Naive thymus-derived CD4-positive, alpha-beta T cell (primary cell): ENCODE results near the gene TECTB. TPM values are rescaled to one million over a fixed set of nuclear protein-coding genes. Genes with fewer than 3 reads are reported as not detected.

Experiments used
- ATAC-seq: fragments of 150-1000 bp; cut with Tn5 transposase; 2 replicates; pipeline ENCODE4 v1.10.0; 2021; ENCODE audit warnings: mild to moderate bottlenecking, moderate library complexity
- CTCF ChIA-PET: fragments of 350-600 bp; sonication (Branson Sonifier 250); formaldehyde crosslinking; loops from one replicate; lab custom pipeline; 2021; ENCODE audit warnings: antibody characterized with exemption; lab: Charles Lee
- POLR2A ChIA-PET: fragments of 350-600 bp; sonication (Branson Sonifier 250); formaldehyde crosslinking; loops from one replicate; lab custom pipeline; 2021; ENCODE audit warnings: antibody characterized with exemption, inconsistent platforms; lab: Charles Lee
- DNase-seq, 9 donors: peaks; one replicate each; pipeline versions ENCODE4 v3.0.0 to v3.0.0-alpha.2; 2020 to 2022; ENCODE audit warnings: mixed read lengths in 1 of 9
- H3K27ac ChIP-seq: one replicate; pipeline ENCODE4 v1.7.0; 2013; ENCODE audit warnings: mild to moderate bottlenecking, low read depth, low read length, moderate library complexity
- H3K27me3 ChIP-seq, 2 donors: one replicate each; pipeline ENCODE4 v1.7.0; 2013; ENCODE audit warnings: low read length in 2 of 2, mild to moderate bottlenecking in 2 of 2, moderate library complexity in 2 of 2; ENCODE audit not compliant: control insufficient read depth in 2 of 2, insufficient read depth in 2 of 2
- H3K36me3 ChIP-seq, 3 experiments: 1 replicate in 2 of 3; 2 replicates in 1 of 3; pipeline ENCODE4 v1.7.0; 2013; ENCODE audit warnings: low read length in 3 of 3, mild to moderate bottlenecking in 3 of 3, moderate library complexity in 1 of 3; ENCODE audit not compliant: insufficient read depth in 3 of 3, control insufficient read depth in 2 of 3
- H3K4me1 ChIP-seq, 2 donors: one replicate each; pipeline ENCODE4 v1.7.0; 2013; ENCODE audit warnings: low read length in 2 of 2, mild to moderate bottlenecking in 2 of 2, moderate library complexity in 1 of 2; ENCODE audit not compliant: control insufficient read depth in 2 of 2, insufficient read depth in 2 of 2
- H3K4me3 ChIP-seq: 2 replicates; pipeline ENCODE4 v1.7.0; 2013; ENCODE audit warnings: mild to moderate bottlenecking, low read length
- H3K9me3 ChIP-seq, 3 experiments: 1 replicate in 2 of 3; 2 replicates in 1 of 3; pipeline ENCODE4 v1.7.0; 2013; ENCODE audit warnings: low read length in 3 of 3; ENCODE audit not compliant: control insufficient read depth in 2 of 3
- H3K27ac Mint-ChIP-seq, 9 donors: one replicate each; pipeline ENCODE4 v1.8.0; 2020 to 2022; ENCODE audit warnings: mixed read lengths in 9 of 9, mild to moderate bottlenecking in 8 of 9, moderate library complexity in 5 of 9, inconsistent platforms in 2 of 9
- H3K27me3 Mint-ChIP-seq, 5 donors: one replicate each; pipeline ENCODE4 v1.8.0; 2021 to 2022; ENCODE audit warnings: mixed read lengths in 5 of 5, mild to moderate bottlenecking in 1 of 5
- H3K36me3 Mint-ChIP-seq, 5 donors: one replicate each; pipeline ENCODE4 v1.8.0; 2020 to 2022; ENCODE audit warnings: mixed read lengths in 5 of 5, mild to moderate bottlenecking in 3 of 5, inconsistent platforms in 1 of 5
- H3K4me1 Mint-ChIP-seq, 7 donors: one replicate each; pipeline ENCODE4 v1.8.0; 2020 to 2022; ENCODE audit warnings: mixed read lengths in 7 of 7, mild to moderate bottlenecking in 3 of 7, inconsistent platforms in 1 of 7
- H3K4me3 Mint-ChIP-seq, 10 donors: one replicate each; pipeline ENCODE4 v1.8.0; 2020 to 2022; ENCODE audit warnings: mild to moderate bottlenecking in 10 of 10, mixed read lengths in 10 of 10, moderate library complexity in 6 of 10, inconsistent platforms in 2 of 10
- H3K9me3 Mint-ChIP-seq, 11 donors: one replicate each; pipeline ENCODE4 v1.8.0; 2020 to 2022; ENCODE audit warnings: mixed read lengths in 11 of 11, mild to moderate bottlenecking in 4 of 11, inconsistent platforms in 1 of 11, moderate library complexity in 1 of 11
- intact Hi-C, 2 donors: fragments of 100-400 bp; cut with micrococcal nuclease; formaldehyde crosslinking; loops; one replicate each; pipeline ENCODE4 v1.15.1; 2023
- polyA plus RNA-seq, 2 donors: library from polyadenylated mRNA; unstranded; fragments of 300-500 nt; fragmentation: Illumina TruSeq; gene quantifications; one replicate each; pipeline ENCODE4 v1.2.3, GENCODE V29; 2021
- total RNA-seq, 6 experiments: library from RNA in 5 of 6; stranded (reverse) in 5 of 6; gene quantifications; 1 replicate in 5 of 6; 2 replicates in 1 of 6; pipeline ENCODE4 v1.2.3 and lab custom pipeline; 2021 to 2026

Gene TECTB
- total and polyA plus RNA-seq, 7 experiments from 2014 or later, result not detected

- intact Hi-C loops, result no loop called here
- POLR2A ChIA-PET, result no interaction called here
- no peak overlapping the region for H3K4me3 Mint-ChIP-seq
- no peaks in the 10 kb centered on the region for H3K4me1 ChIP-seq
- DNase-seq, result no peak
- H3K36me3 Mint-ChIP-seq, result peaks cover 0 to 8% (median 0%) of the 10 kb centered on the region in 5 donors
- H3K9me3 Mint-ChIP-seq, result peaks cover 4 to 47% (median 17%) of the 10 kb centered on the region in 11 donors
- H3K4me1 Mint-ChIP-seq, result peaks cover 0 to 2% (median 0%) of the 10 kb centered on the region in 7 donors
- H3K36me3 ChIP-seq, result no peaks in the 10 kb centered on the region
- ATAC-seq, result no peak
- H3K27ac Mint-ChIP-seq, result no peak overlapping the region
- no peaks in the 10 kb centered on the region for H3K27me3 ChIP-seq
- H3K27me3 Mint-ChIP-seq, result peaks cover 0 to 46% (median 32%) of the 10 kb centered on the region in 5 donors
- CTCF ChIA-PET, result no interaction called here
- no peak overlapping the region for H3K27ac ChIP-seq
- no peak overlapping the region for H3K4me3 ChIP-seq
- peaks cover 0 to 16% (median 0%) of the 10 kb centered on the region in 3 experiments for H3K9me3 ChIP-seq
These were observed 41.4 kb upstream of the TECTB start for GRCh38 chr10:112241651-112242341.

- Mint-ChIP-seq H3K4me1 (no peaks in the 10 kb centered on the region), H3K4me3 (no peak overlapping the region), H3K27ac (no peak overlapping the region), H3K27me3 (peaks cover 0 to 42% (median 28%) of the 10 kb centered on the region in 5 donors), H3K36me3 (peaks cover 0 to 8% (median 0%) of the 10 kb centered on the region in 5 donors), H3K9me3 (peaks cover 4 to 38% (median 12%) of the 10 kb centered on the region in 11 donors)
- peaks cover 0 to 16% (median 0%) of the 10 kb centered on the region in 3 experiments for H3K9me3 ChIP-seq
- ChIA-PET POLR2A (no interaction called here), CTCF (no interaction called here)
- no peaks in the 10 kb centered on the region for H3K27me3 ChIP-seq
- H3K36me3 ChIP-seq, result no peaks in the 10 kb centered on the region
- H3K4me1 ChIP-seq, result no peaks in the 10 kb centered on the region
- H3K4me3 ChIP-seq, result no peak overlapping the region
- ATAC-seq, result no peak
- intact Hi-C loops, result no loop called here
- no peak for DNase-seq
- no peak overlapping the region for H3K27ac ChIP-seq
These were observed 40.4 kb upstream of the TECTB start for GRCh38 chr10:112242769-112243168.

GRCh38 chr10:112243713-112244112, 39.5 kb upstream of the TECTB start:
- H3K36me3 ChIP-seq, result no peaks in the 10 kb centered on the region
- POLR2A ChIA-PET, result no interaction called here
- CTCF ChIA-PET, result no interaction called here
- peaks cover 0 to 19% (median 0%) of the 10 kb centered on the region in 3 experiments for H3K9me3 ChIP-seq
- ATAC-seq, result no peak
- no peaks in the 10 kb centered on the region for H3K27me3 ChIP-seq
- no peaks in the 10 kb centered on the region for H3K4me1 Mint-ChIP-seq
- H3K27ac Mint-ChIP-seq, result no peak overlapping the region
- no peak overlapping the region for H3K4me3 Mint-ChIP-seq
- peaks cover 0 to 8% (median 0%) of the 10 kb centered on the region in 5 donors for H3K36me3 Mint-ChIP-seq
- no peak for DNase-seq
- no peak overlapping the region for H3K4me3 ChIP-seq
- intact Hi-C loops, result no loop called here
- peaks cover 0 to 34% (median 12%) of the 10 kb centered on the region in 11 donors for H3K9me3 Mint-ChIP-seq
- H3K27me3 Mint-ChIP-seq, result peaks cover 0 to 39% (median 26%) of the 10 kb centered on the region in 5 donors
- H3K27ac ChIP-seq, result no peak overlapping the region
- no peaks in the 10 kb centered on the region for H3K4me1 ChIP-seq

GRCh38 chr10:112244197-112244596, 39.0 kb upstream of the TECTB start:
- Histone ChIP-seq H3K36me3 (no peaks in the 10 kb centered on the region), H3K27me3 (no peaks in the 10 kb centered on the region), H3K4me3 (no peak overlapping the region), H3K9me3 (peaks cover 0 to 24% (median 0%) of the 10 kb centered on the region in 3 experiments), H3K27ac (no peak overlapping the region), H3K4me1 (no peaks in the 10 kb centered on the region)
- Mint-ChIP-seq H3K9me3 (peaks cover 0 to 34% (median 12%) of the 10 kb centered on the region in 11 donors), H3K27me3 (peaks cover 0 to 39% (median 26%) of the 10 kb centered on the region in 5 donors), H3K4me3 (no peak overlapping the region), H3K4me1 (no peaks in the 10 kb centered on the region), H3K36me3 (peaks cover 0 to 8% (median 0%) of the 10 kb centered on the region in 5 donors), H3K27ac (no peak overlapping the region)
- POLR2A ChIA-PET, result no interaction called here
- no peak for DNase-seq
- CTCF ChIA-PET, result no interaction called here
- intact Hi-C loops, result no loop called here
- no peak for ATAC-seq

GRCh38 chr10:112247791-112248190, 35.4 kb upstream of the TECTB start:
- POLR2A ChIA-PET, result no interaction called here
- H3K36me3 Mint-ChIP-seq, result peaks cover 0 to 9% (median 0%) of the 10 kb centered on the region in 5 donors

GRCh38 chr10:112248584-112249295, 34.5 kb upstream of the TECTB start:
- POLR2A ChIA-PET, result interaction anchor here (0.6 kb wide), 1 partner anchor 998 kb away, joined by 3 read pairs; no protein-coding TSS in a partner anchor
- Histone ChIP-seq H3K4me3 (no peak overlapping the region), H3K36me3 (no peaks in the 10 kb centered on the region), H3K27ac (no peak overlapping the region), H3K27me3 (no peaks in the 10 kb centered on the region), H3K4me1 (no peaks in the 10 kb centered on the region), H3K9me3 (peaks cover 0 to 15% (median 0%) of the 10 kb centered on the region in 3 experiments)
- no peak overlapping the region for H3K4me3 Mint-ChIP-seq
- ATAC-seq, result no peak
- peaks cover 0 to 33% (median 12%) of the 10 kb centered on the region in 11 donors for H3K9me3 Mint-ChIP-seq
- H3K4me1 Mint-ChIP-seq, result no peaks in the 10 kb centered on the region
- intact Hi-C loops, result no loop called here
- H3K27ac Mint-ChIP-seq, result no peak overlapping the region
- H3K27me3 Mint-ChIP-seq, result peaks cover 0 to 25% (median 17%) of the 10 kb centered on the region in 5 donors
- CTCF ChIA-PET, result no interaction called here
- peaks cover 0 to 9% (median 0%) of the 10 kb centered on the region in 5 donors for H3K36me3 Mint-ChIP-seq
- no peak for DNase-seq

More at GRCh38 chr10:112247791-112248190, 35.4 kb upstream of the TECTB start:
- no peak for DNase-seq
- no peak overlapping the region for H3K4me3 ChIP-seq
- Mint-ChIP-seq H3K27ac (no peak overlapping the region), H3K27me3 (peaks cover 0 to 30% (median 24%) of the 10 kb centered on the region in 5 donors), H3K4me3 (no peak overlapping the region), H3K9me3 (peaks cover 0 to 33% (median 12%) of the 10 kb centered on the region in 11 donors), H3K4me1 (no peaks in the 10 kb centered on the region)
- intact Hi-C loops, result no loop called here
- CTCF ChIA-PET, result no interaction called here
- no peak for ATAC-seq
- H3K27ac ChIP-seq, result no peak overlapping the region
- H3K4me1 ChIP-seq, result no peaks in the 10 kb centered on the region
- H3K36me3 ChIP-seq, result no peaks in the 10 kb centered on the region
- H3K27me3 ChIP-seq, result no peaks in the 10 kb centered on the region
- peaks cover 0 to 15% (median 0%) of the 10 kb centered on the region in 3 experiments for H3K9me3 ChIP-seq
